Osteoblast (primary cell): ENCODE measurements around the gene TBX5. TPM values are rescaled to one million over a fixed set of nuclear protein-coding genes. Genes with fewer than 3 reads are reported as not detected.

Experiments
- DNase-seq: peaks from one replicate; pipeline ENCODE4 v3.0.0; 2011; ENCODE audit warnings: low spot score, mixed read lengths; ENCODE audit not compliant: insufficient read length; ENCODE audit errors: missing footprints
- H2AFZ ChIP-seq: 2 replicates; pipeline ENCODE4 v1.6.0; 2011; ENCODE audit warnings: mild to moderate bottlenecking, low read length
- H3K27ac ChIP-seq: 2 replicates; pipeline ENCODE4 v1.5.1; 2011; ENCODE audit warnings: mild to moderate bottlenecking, low read depth, low read length, moderate library complexity
- H3K27me3 ChIP-seq: 2 replicates; pipeline ENCODE4 v1.6.0; 2012; ENCODE audit warnings: mild to moderate bottlenecking, control low read depth, inconsistent platforms, low read length, moderate library complexity; ENCODE audit not compliant: insufficient read depth
- H3K36me3 ChIP-seq: 2 replicates; pipeline ENCODE4 v1.5.1; 2011; ENCODE audit warnings: mild to moderate bottlenecking, low read length, control low read depth, moderate library complexity; ENCODE audit not compliant: insufficient read depth
- H3K4me1 ChIP-seq: 2 replicates; pipeline ENCODE4 v1.5.1; 2011; ENCODE audit warnings: mild to moderate bottlenecking, low read length, control low read depth, moderate library complexity; ENCODE audit not compliant: insufficient read depth
- H3K4me2 ChIP-seq: 2 replicates; pipeline ENCODE4 v1.6.0; 2011; ENCODE audit warnings: mild to moderate bottlenecking, low read length; ENCODE audit not compliant: insufficient read depth
- H3K4me3 ChIP-seq: fragments of 200-600 bp; sonication (generic); 3 replicates; pipeline ENCODE4 v1.5.1; 2012; ENCODE audit warnings: mild to moderate bottlenecking, low read length, inconsistent platforms; ENCODE audit not compliant: insufficient read depth
- H3K79me2 ChIP-seq: 2 replicates; pipeline ENCODE4 v1.6.0; 2012; ENCODE audit warnings: mild to moderate bottlenecking, low read length, control low read depth, inconsistent platforms; ENCODE audit not compliant: insufficient read depth
- H3K9me3 ChIP-seq: 2 replicates; pipeline ENCODE4 v1.5.1; 2011; ENCODE audit warnings: low read depth, low read length, control low read depth
- H4K20me1 ChIP-seq: 2 replicates; pipeline ENCODE4 v1.6.0; 2012; ENCODE audit warnings: mild to moderate bottlenecking, low read length, control low read depth; ENCODE audit not compliant: insufficient read depth
- total RNA-seq: library from RNA; depleted of rRNA; stranded (reverse); fragments of >200 nt; gene quantifications from 2 replicates; pipeline ENCODE4 v1.2.3, GENCODE V29; 2012
- TF ChIP-seq, protein P1 (sequence below): IDR thresholded peaks from 2 replicates; pipeline ENCODE4 v1.5.1; 2011; ENCODE audit warnings: mild to moderate bottlenecking, low read depth, low read length, moderate library complexity; ENCODE audit errors: extremely low read depth

The TBX5 gene
- total RNA-seq, 1 donor: not detected

DNA sequence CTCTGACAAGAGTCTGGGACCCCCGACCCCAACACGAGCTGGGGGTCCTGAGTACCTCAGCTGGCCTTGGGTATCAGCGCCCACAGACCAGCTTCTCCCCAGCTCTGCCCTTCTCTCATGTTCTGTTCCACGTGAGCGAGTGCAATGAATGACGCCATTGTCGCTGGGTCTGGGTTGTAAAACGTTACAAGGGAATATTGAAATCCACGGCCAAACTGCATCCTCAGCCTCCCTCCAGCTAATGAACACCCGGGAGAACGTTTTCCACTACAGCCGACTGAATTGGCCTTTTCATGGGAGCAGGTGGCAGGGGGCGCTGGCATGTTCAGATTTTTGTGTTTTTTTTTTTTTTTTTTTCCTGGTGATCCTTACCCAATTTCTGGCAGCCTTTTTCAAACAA is 34.7 kb downstream of the TBX5 start:
- Histone ChIP-seq H3K4me1 (no peaks in the 10 kb centered on the region), H3K79me2 (no peaks in the 10 kb centered on the region), H3K27ac (no peak overlapping the region), H4K20me1 (no peaks in the 10 kb centered on the region), H3K27me3 (no peaks in the 10 kb centered on the region), H3K36me3 (no peaks in the 10 kb centered on the region), H3K4me3 (no peak overlapping the region), H2AFZ (no peak overlapping the region), H3K9me3 (no peaks in the 10 kb centered on the region), H3K4me2 (no peak overlapping the region)
- TF ChIP-seq, protein P1, sequence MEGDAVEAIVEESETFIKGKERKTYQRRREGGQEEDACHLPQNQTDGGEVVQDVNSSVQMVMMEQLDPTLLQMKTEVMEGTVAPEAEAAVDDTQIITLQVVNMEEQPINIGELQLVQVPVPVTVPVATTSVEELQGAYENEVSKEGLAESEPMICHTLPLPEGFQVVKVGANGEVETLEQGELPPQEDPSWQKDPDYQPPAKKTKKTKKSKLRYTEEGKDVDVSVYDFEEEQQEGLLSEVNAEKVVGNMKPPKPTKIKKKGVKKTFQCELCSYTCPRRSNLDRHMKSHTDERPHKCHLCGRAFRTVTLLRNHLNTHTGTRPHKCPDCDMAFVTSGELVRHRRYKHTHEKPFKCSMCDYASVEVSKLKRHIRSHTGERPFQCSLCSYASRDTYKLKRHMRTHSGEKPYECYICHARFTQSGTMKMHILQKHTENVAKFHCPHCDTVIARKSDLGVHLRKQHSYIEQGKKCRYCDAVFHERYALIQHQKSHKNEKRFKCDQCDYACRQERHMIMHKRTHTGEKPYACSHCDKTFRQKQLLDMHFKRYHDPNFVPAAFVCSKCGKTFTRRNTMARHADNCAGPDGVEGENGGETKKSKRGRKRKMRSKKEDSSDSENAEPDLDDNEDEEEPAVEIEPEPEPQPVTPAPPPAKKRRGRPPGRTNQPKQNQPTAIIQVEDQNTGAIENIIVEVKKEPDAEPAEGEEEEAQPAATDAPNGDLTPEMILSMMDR: no peak
- DNase-seq: no peak

DNA sequence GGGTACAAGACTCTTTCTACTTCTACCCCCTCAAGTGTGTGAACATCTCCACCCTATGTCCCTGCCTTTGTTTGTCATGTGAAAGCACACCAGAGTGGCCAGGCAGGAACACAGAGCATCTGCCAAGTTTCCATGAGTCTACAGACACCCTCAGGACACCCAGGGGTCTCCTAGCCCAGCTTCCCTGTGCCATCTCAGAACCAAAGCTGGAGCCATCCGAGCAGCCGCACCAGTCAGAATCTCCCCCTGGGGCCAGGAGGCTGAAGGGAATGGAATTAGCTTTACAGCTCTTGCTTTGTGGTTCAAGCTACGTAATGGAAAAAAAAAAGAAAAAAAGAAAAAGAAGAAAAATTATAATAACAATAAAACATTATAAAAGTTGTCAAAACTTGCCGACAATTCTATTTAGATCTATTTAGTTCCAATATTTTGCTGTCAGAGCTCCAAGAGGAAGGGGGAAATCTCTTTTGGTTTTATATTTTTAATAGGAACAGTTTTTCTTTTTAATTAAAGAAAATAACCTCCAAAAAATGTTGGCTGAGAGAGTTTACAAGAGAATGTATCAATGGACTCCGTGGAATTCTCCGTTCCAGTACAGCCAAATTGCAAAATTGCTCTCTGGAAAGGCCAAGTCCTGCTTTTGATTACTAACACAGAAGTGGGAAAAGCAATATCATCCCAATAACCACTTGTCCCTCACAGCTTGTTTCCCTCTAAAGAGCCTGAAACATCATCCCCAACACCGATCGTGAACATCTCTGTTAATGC is 37.1 kb downstream of the TBX5 start:
- TF ChIP-seq, protein P1: no peak
- DNase-seq: no peak
- Histone ChIP-seq H3K9me3 (no peaks in the 10 kb centered on the region), H3K4me2 (no peak overlapping the region), H3K4me1 (no peaks in the 10 kb centered on the region), H3K27me3 (no peaks in the 10 kb centered on the region), H4K20me1 (no peaks in the 10 kb centered on the region), H3K79me2 (no peaks in the 10 kb centered on the region), H3K4me3 (no peak overlapping the region), H3K36me3 (no peaks in the 10 kb centered on the region), H3K27ac (no peak overlapping the region), H2AFZ (no peak overlapping the region)

DNA sequence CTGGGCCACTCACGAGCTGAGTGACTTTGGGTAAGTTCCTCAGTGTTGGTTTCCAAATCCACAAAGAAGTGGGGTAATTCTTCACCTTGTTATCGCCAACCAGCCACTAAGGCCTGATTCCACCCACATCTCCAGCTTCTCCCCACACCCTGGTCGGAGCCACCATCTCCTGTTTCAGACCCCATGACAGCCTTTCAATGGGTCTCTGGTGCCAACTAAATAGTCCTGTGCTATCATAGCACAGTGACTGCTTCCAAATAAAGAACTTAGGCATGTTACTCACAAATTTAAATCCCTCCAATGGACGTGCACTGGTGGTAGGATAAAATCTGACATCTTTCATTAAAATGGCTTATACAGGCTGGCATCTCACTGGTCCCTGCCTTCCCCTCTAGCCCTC is 44.0 kb downstream of the TBX5 start:
- Histone ChIP-seq H3K4me3 (no peak overlapping the region), H4K20me1 (no peaks in the 10 kb centered on the region), H3K36me3 (no peaks in the 10 kb centered on the region), H3K27me3 (no peaks in the 10 kb centered on the region), H3K4me1 (no peaks in the 10 kb centered on the region), H3K27ac (no peak overlapping the region), H3K9me3 (no peaks in the 10 kb centered on the region), H2AFZ (no peak overlapping the region), H3K4me2 (no peak overlapping the region), H3K79me2 (no peaks in the 10 kb centered on the region)
- TF ChIP-seq, protein P1: no peak
- no peak for DNase-seq

DNA sequence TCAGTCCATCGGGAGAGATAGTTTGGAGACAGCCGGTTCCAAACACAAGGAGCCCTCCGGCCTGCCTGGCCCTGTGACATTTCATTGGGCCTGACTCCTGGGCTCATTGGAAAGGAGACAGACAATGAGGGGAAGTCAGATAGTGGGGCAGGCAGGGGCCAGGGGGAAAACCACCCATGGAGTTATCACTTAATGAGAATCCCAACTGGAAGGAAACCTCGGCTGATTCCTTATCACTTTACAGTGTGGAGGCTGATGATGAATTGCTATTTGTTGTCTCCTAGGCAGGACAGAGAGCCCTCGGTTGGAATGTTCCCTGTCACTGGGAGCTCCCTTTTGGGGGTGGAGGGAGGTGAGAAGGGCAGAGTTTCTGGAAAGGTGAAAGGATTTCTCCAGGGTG is 44.4 kb downstream of the TBX5 start:
- no peak overlapping the region for H3K27ac ChIP-seq
- no peaks in the 10 kb centered on the region for H3K4me1 ChIP-seq
- TF ChIP-seq, protein P1: no peak
- no peaks in the 10 kb centered on the region for H4K20me1 ChIP-seq
- H3K36me3 ChIP-seq: no peaks in the 10 kb centered on the region
- H3K27me3 ChIP-seq: no peaks in the 10 kb centered on the region
- H3K4me3 ChIP-seq: no peak overlapping the region
- H3K79me2 ChIP-seq: no peaks in the 10 kb centered on the region
- H3K4me2 ChIP-seq: no peak overlapping the region
- H3K9me3 ChIP-seq: no peaks in the 10 kb centered on the region
- no peak overlapping the region for H2AFZ ChIP-seq
- no peak for DNase-seq
